HUES64 (cell line): Measurements from ENCODE around the gene WHRN.

ENCODE experiments used
- H3K27ac ChIP-seq: 2 replicates; pipeline ENCODE4 v1.7.0; 2013; ENCODE audit warnings: low read depth, low read length, inconsistent platforms
- H3K27me3 ChIP-seq: 2 replicates; pipeline ENCODE4 v1.6.1; 2013; ENCODE audit warnings: mild to moderate bottlenecking, low read length; ENCODE audit not compliant: insufficient read depth
- H3K36me3 ChIP-seq: 2 replicates; pipeline ENCODE4 v1.6.1; 2013; ENCODE audit warnings: mild to moderate bottlenecking, low read length; ENCODE audit not compliant: insufficient read depth
- H3K4me1 ChIP-seq: 2 replicates; pipeline ENCODE4 v1.6.1; 2013; ENCODE audit warnings: mild to moderate bottlenecking, low read length, moderate library complexity; ENCODE audit not compliant: insufficient read depth
- H3K4me3 ChIP-seq: 2 replicates; pipeline ENCODE4 v1.5.1; 2013; ENCODE audit warnings: mild to moderate bottlenecking, low read length, moderate library complexity
- H3K9ac ChIP-seq: 2 replicates; pipeline ENCODE4 v1.6.1; 2013; ENCODE audit warnings: mild to moderate bottlenecking, low read depth, low read length
- H3K9me3 ChIP-seq: 2 replicates; pipeline ENCODE4 v1.6.1; 2013; ENCODE audit warnings: low read depth, low read length; ENCODE audit not compliant: insufficient read depth
- WGBS: fragments of 150-250, 120-280 bp; methylation state at CpG from one replicate; pipeline ENCODE4 v1.1.7; 2013; ENCODE audit warnings: missing lambda C conversion rate; 5-methylcytosine and 5-hydroxymethylcytosine counted together

WHRN gene

DNA sequence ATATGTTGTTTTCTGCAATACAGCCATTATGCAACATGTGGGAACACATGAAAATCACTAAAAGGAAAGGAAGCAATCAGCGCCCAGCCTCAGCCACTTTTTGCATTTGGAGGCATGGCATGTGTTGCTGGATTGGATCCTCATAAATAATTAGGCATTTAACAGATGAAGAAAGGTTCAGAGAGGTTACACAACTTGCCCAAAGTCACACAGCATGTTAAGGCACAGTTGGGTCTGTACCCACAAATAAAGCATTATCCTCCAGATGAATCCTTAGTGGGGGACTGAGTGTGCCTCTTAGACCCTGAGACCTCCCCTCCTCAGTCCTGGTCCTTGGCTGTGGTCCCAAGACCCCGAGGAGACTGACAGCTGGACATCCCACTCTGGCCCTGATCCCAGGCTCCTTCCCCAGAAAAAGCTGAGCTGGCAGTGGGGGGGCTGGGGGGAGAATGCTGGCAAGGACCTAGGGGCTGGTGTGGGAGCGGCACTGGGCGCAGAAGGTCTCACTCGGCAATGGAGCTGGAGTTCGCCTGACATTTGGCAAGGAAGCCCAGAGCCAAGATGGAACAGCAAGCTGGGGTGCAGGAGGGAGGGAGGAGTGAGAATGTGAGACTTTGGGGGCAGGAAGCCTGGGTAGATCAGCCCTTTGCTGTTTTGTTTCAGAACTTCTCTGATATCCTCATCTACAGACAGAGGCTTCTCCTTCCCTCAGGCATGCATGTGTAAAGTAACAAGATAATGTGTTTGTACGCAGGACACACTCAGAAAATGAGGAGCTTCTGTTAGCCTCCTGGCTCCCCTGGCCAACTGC lies 110.5 kb downstream of the WHRN start:
- Histone ChIP-seq H3K9ac (no peak overlapping the region), H3K27me3 (no peaks in the 10 kb centered on the region), H3K4me1 (peaks cover 9% of the 10 kb centered on the region; the same call in 1 of the 2 replicates), H3K9me3 (no peaks in the 10 kb centered on the region), H3K4me3 (no peak overlapping the region), H3K27ac (no peak overlapping the region), H3K36me3 (no peaks in the 10 kb centered on the region)
- 88% methylated on average over 7 of the region's 7 CpGs for WGBS

DNA sequence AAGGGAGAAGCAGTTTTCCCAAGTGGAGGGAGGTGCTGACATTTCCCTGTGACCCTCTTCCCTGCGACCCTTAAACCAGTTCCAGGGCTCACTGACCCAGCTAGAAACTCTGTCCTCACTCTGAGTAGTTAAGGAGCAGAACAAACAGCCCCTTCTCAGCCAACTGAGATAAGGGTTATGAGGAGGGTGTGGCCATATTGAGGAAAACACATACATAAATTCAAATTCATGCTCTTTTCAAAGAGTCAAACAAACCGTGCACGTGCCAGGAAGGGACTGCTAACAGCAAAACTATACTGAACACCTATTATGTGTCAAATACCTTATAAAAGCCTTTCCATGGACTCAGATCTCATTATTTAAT lies 112.5 kb downstream of the WHRN start:
- Histone ChIP-seq H3K4me1 (peaks cover 16% of the 10 kb centered on the region), H3K27ac (no peak overlapping the region), H3K9me3 (no peaks in the 10 kb centered on the region), H3K36me3 (no peaks in the 10 kb centered on the region), H3K27me3 (no peaks in the 10 kb centered on the region), H3K9ac (no peak overlapping the region), H3K4me3 (no peak overlapping the region)
- 97% methylated on average over 3 of the region's 3 CpGs for WGBS

DNA sequence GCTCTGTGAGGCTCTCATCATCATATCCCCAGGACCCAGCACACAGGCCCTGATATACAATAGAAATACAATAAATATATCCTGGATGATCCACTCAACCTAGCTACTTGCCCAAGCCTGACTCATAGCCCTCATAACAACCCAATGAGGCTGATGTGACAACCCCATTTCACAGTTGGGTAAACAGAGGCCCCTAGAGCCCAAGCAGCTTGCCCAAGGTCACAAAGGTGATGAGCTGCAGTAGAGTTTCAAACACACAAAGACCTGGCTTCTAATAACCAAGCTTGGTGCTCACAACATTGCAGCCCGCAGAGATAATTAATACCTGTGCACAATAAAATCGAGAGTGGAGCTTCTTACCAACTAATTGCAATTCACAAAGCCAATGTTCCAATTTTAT lies 114.3 kb downstream of the WHRN start:
- Histone ChIP-seq H3K9ac (no peak overlapping the region), H3K27me3 (no peaks in the 10 kb centered on the region), H3K9me3 (no peaks in the 10 kb centered on the region), H3K36me3 (no peaks in the 10 kb centered on the region), H3K4me1 (peaks cover 23% of the 10 kb centered on the region), H3K27ac (no peak overlapping the region), H3K4me3 (no peak overlapping the region)
- WGBS, result 91% methylated on average over 2 of the region's 2 CpGs

DNA sequence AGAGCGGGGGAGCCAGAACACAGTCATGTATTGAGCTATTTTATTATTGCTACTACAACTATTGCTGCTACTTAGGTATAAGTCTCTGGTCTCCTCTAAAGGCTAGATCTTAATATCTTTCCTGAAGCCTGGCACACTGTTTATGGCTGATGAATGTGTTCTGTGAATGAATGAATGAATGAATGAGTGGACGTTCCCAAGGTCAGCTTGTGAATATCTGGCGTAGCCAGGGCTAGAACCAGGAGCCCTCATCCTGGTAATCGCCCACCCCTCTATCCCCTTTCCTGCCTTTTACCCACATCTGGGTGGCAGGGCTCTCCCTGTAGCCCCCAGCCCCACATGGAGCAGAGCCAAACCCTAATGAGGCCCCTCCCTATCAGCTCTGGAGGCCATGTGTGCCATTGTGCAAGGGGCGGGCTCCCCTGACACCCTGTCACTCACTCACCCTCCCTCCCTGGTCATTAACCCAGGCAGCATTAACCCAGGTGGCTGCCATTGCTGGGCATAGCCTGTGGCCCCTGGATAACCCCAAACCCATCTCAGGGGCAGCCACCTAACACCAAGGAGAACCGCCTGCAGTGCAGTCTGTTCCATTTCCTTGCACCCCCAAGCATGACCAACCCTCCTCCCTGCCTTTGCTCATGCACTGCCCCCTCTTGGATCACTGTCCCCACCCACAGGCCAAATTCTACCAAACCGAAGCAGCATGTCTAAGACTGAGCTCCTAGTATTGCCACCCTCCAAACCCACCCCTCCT lies 115.5 kb downstream of the WHRN start:
- H3K27ac ChIP-seq, result no peak overlapping the region

DNA sequence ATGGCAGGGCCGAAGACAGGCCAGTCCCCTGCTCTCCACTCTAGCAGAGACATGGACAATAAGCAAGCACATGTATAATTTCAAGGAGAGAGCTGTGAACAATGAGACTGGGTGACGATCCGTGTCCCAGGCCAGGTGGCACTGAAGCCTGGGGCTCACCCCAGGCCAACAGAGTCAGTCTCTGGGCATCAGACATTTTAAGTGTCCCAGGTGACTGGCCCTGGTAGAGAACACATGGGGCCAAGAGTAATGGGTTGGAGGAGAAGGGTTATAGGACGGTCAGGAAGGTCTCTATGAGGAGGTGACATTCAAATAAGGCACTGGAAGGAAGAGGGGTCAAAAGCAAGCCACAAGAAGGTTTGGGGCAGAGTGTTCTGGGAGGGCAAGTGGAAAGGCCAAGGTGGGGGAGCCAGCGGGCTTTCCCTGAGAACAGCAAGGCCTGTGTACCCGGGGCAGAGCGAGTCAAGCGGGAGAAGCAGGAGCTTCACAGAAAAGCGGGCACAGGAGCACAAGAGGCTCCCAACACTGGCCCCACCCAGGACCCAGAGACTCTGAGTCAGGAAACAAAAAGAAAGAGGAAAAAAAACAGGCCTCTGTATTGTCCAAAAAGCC lies 116.4 kb downstream of the WHRN start:
- Histone ChIP-seq H3K4me1 (peaks cover 39% of the 10 kb centered on the region), H3K27me3 (no peaks in the 10 kb centered on the region), H3K9me3 (no peaks in the 10 kb centered on the region), H3K9ac (no peak overlapping the region), H3K4me3 (no peak overlapping the region), H3K27ac (no peak overlapping the region), H3K36me3 (no peaks in the 10 kb centered on the region)
- 85% methylated on average over 9 of the region's 9 CpGs for WGBS

More for the DNA sequence above, 115.5 kb downstream of the WHRN start:
- no peaks in the 10 kb centered on the region for H3K9me3 ChIP-seq
- H3K36me3 ChIP-seq, result no peaks in the 10 kb centered on the region
- no peak overlapping the region for H3K9ac ChIP-seq
- peaks cover 33% of the 10 kb centered on the region for H3K4me1 ChIP-seq
- no peaks in the 10 kb centered on the region for H3K27me3 ChIP-seq
- H3K4me3 ChIP-seq, result no peak overlapping the region
- 82% methylated on average over 6 of the region's 7 CpGs for WGBS

DNA sequence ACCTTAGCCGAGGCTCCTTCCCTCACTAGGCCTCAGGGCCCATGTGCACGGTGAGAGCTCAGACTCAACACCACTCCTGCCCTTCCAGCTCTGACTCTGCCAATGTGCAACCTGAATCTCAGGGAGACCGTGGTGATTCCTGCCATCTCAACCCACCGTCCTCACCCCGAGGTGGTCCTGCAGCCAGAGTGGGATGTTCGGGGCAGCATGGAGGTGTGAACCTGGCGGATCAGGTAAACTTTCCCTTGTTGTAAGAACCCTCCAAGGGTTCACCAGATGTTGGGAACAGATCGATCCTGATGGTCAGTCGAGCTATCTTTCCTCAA lies 117.0 kb downstream of the WHRN start:
- Histone ChIP-seq H3K9ac (peak overlapping the region; percentile 50), H3K36me3 (no peaks in the 10 kb centered on the region), H3K9me3 (no peaks in the 10 kb centered on the region), H3K27me3 (no peaks in the 10 kb centered on the region), H3K4me3 (peak overlapping the region; percentile 48; the same call in 1 of the 2 replicates), H3K4me1 (peaks cover 45% of the 10 kb centered on the region), H3K27ac (peak overlapping the region; percentile 45; the same call in 1 of the 2 replicates)
- 81% methylated on average over 9 of the region's 9 CpGs for WGBS

DNA sequence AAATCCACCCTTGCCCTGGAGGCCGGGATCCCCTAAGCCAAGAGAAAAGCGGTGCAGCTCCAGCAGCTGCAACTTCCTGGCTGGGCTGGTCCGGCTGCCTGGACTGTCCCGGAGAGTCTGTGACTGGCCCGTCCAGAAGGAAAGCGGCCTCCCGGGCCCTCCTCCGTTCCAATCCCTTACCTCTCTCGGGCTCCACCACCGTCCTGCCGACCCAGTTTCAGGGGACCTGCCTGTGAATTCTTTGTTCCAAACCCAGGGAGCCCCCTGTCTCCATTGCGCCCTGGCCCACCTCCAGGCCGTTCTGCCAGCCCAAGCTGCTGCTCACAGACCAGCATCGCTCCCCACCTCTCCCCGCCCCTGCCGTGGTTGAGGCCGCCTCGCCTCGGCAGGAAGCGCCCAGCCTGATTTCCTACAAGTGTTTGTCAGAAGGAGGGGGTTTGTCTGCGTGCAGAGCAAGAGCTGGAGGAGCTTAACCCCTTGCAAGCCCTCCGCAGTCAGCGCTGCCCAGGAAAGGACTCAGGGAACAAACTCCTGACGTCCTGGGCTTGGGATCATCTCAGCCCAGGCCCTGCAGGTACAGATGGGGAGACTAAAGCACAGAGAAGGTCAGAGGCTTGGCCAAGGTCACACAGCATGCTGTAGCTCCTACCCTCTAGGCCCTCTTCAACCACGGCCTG lies 117.5 kb downstream of the WHRN start, which contains the start of gene AKNA:
TSS of gene AKNA (minus strand) at position 303 of the 677 bp plus-strand sequence. CDS start 6,649 bp downstream, outside the sequence.
- H3K27ac ChIP-seq, result peak within 1 kb of the TSS; percentile 54
- peaks cover 49% of the 10 kb centered on the region for H3K4me1 ChIP-seq
- H3K9me3 ChIP-seq, result no peaks in the 10 kb centered on the region
- peak within 1 kb of the TSS; percentile 48 for H3K4me3 ChIP-seq
- H3K9ac ChIP-seq, result peak within 1 kb of the TSS; percentile 50
- H3K27me3 ChIP-seq, result no peaks in the 10 kb centered on the region
- 12% methylated on average over 25 of the region's 25 CpGs for WGBS
- H3K36me3 ChIP-seq, result no peaks in the 10 kb centered on the region

DNA sequence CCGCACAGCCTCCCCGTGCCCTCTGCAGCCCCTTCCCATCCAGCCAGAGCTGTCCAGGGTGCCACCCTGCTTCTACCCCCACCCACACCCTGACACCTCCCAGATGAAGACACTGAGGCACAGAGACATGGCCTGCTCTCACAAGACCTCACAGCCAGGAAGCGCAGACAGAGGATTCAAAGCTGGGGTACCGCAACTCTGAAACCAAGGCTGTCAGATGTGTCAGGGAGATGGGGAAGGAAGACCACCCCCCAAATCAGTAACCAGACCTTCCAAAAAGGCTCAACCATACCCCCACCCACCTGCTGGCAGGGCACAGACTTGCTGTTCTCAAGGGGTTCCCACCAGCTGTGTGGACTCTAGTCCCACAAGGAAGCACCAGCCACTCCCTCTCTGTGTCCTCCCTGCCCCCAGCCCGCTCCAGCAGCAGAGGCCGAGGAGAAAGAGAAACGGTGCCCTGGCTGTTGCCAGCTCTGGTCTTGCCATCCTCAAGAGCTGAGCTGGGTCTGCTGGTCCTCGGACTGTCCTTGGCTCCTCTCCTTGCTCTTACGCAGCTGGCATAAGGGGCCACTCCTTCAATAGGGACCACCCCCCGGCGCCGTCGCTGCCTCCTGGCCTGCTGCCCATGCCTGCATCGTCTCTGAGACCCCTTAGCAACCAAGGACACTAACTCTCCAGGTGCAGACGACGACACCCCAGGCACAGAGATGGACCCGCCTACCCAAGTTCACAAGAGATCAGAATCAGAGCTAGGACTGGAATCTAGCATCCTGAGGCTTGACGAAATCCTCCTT lies 118.2 kb downstream of the WHRN start:
- H3K4me3 ChIP-seq, result peak overlapping the region; percentile 48
- peak overlapping the region; percentile 50; the same call in 1 of the 2 replicates for H3K9ac ChIP-seq
- 33% methylated on average over 17 of the region's 18 CpGs for WGBS

DNA sequence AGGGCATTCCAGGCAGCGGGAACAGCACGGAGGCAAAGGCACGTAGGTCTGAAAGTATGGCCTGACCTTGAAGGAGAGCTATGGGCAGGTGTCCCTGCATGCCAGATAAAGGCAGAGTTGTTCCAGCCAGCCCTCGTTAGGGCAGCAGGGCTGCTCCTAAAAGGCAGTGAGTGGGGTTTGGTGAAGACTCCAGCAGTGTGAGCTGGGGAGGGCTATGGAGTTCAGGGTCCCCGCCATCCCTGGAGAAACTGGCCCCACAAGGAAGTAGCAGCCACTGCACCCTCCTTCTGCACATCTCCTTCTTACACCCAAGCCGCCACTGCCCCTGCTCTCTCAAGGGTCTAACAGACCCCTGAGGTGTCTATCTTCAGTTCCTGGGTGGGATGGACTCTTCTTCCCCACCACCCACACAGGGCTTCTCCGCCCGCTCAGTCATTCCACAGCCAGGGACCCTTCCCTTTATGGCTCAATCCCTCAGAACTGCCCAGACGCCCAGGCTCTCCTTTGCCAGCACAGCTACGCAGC lies 118.8 kb downstream of the WHRN start:
- Histone ChIP-seq H3K4me1 (peaks cover 55% of the 10 kb centered on the region), H3K4me3 (no peak overlapping the region), H3K9ac (no peak overlapping the region), H3K27ac (no peak overlapping the region), H3K9me3 (no peaks in the 10 kb centered on the region), H3K27me3 (no peaks in the 10 kb centered on the region), H3K36me3 (no peaks in the 10 kb centered on the region)
- WGBS, result 43% methylated on average over 10 of the region's 10 CpGs

More for the DNA sequence above, 118.2 kb downstream of the WHRN start:
- Histone ChIP-seq H3K9me3 (no peaks in the 10 kb centered on the region), H3K36me3 (no peaks in the 10 kb centered on the region), H3K27me3 (no peaks in the 10 kb centered on the region), H3K27ac (peak overlapping the region; percentile 54; the same call in 1 of the 2 replicates), H3K4me1 (peaks cover 55% of the 10 kb centered on the region)
